NT2/D1 (cell line): ENCODE results near the gene EIF3I.

Experiments used
- SUZ12 ChIP-seq: IDR thresholded peaks from 2 replicates; pipeline ENCODE4 v1.6.1; 2011; ENCODE audit not compliant: insufficient read length, insufficient read depth; ENCODE audit errors: extremely low read depth
- YY1 ChIP-seq: IDR thresholded peaks from 2 replicates; pipeline ENCODE4 v1.6.1; 2011; ENCODE audit not compliant: insufficient read length, insufficient read depth
- ZNF274 ChIP-seq: IDR thresholded peaks from 2 replicates; pipeline ENCODE4 v1.6.1; 2011; ENCODE audit warnings: mild to moderate bottlenecking, low read depth, low read length

GRCh38 chr1:32234792-32235191 lies 12.6 kb downstream of the EIF3I start:
- TF ChIP-seq SUZ12 (no peak), ZNF274 (no peak), YY1 (no peak)
